H1 (cell line): ENCODE measurements around the gene RANBP6. TPM values are rescaled to one million over a fixed set of nuclear protein-coding genes. Genes with fewer than 3 reads are reported as not detected.

Experiments
- CTCF ChIA-PET: fragments of 300-600 bp; sonication (Branson Sonifier 250); formaldehyde crosslinking; loops from one replicate; lab custom pipeline; 2021; ENCODE audit not compliant: partially characterized antibody; lab: Charles Lee
- POLR2A ChIA-PET: fragments of 300-600 bp; sonication (Branson Sonifier 250); formaldehyde crosslinking; loops from one replicate; lab custom pipeline; 2021; ENCODE audit warnings: inconsistent platforms; ENCODE audit not compliant: partially characterized antibody; lab: Charles Lee
- DNase-seq, 2 experiments: peaks; one replicate each; pipeline versions ENCODE4 v3.0.0 to v3.0.0-alpha.2; 2010 to 2022; ENCODE audit warnings: low spot score in 2 of 2, low read depth in 1 of 2, mixed read lengths in 1 of 2
- FAIRE-seq: peaks from 2 replicates; lab custom pipeline; 2011; peaks lifted over from hg19 to GRCh38; lab: Jason Lieb, UNC
- H2AFZ ChIP-seq: 2 replicates; pipeline ENCODE4 v1.8.1; 2012; ENCODE audit warnings: low read length, inconsistent platforms
- H2AK5ac ChIP-seq: 2 replicates; pipeline ENCODE4 v1.6.1; 2013; ENCODE audit warnings: low read depth, low read length
- H2BK120ac ChIP-seq: replicated peaks from 2 replicates; pipeline ENCODE3; 2013; ENCODE audit warnings: low read depth, low read length, inconsistent platforms
- H2BK12ac ChIP-seq: 2 replicates; pipeline ENCODE4 v1.6.1; 2013; ENCODE audit warnings: low read depth, low read length
- H2BK15ac ChIP-seq: 2 replicates; pipeline ENCODE4 v1.6.1; 2013; ENCODE audit warnings: low read length
- H2BK20ac ChIP-seq: 2 replicates; pipeline ENCODE4 v1.6.1; 2013; ENCODE audit warnings: low read length
- H2BK5ac ChIP-seq: 2 replicates; pipeline ENCODE4 v1.6.1; 2013; ENCODE audit warnings: low read depth, low read length
- H3K14ac ChIP-seq: 2 replicates; pipeline ENCODE4 v1.6.1; 2013; ENCODE audit warnings: inconsistent platforms; ENCODE audit not compliant: insufficient read length
- H3K18ac ChIP-seq: 2 replicates; pipeline ENCODE4 v1.6.1; 2013; ENCODE audit warnings: low read length; ENCODE audit errors: extremely low read depth
- H3K23ac ChIP-seq: 2 replicates; pipeline ENCODE4 v1.6.1; 2013; ENCODE audit warnings: inconsistent platforms; ENCODE audit not compliant: insufficient read length
- H3K23me2 ChIP-seq: 2 replicates; pipeline ENCODE4 v1.6.1; 2013; ENCODE audit warnings: low read depth, low read length
- H3K27ac ChIP-seq: 2 replicates; pipeline ENCODE4 v1.6.1; 2011; ENCODE audit warnings: low read depth, low read length, inconsistent platforms
- H3K27me3 ChIP-seq, 4 experiments: replicated peaks in 1 of 4; 1 replicate in 1 of 4; 2 replicates in 3 of 4; pipeline versions ENCODE4 v1.6.1 to v1.8.1; 2011 to 2013; ENCODE audit warnings: low read length in 3 of 4, mild to moderate bottlenecking in 3 of 4, inconsistent platforms in 2 of 4, mixed read lengths in 2 of 4, moderate library complexity in 1 of 4; ENCODE audit not compliant: control insufficient read depth in 3 of 4, insufficient read depth in 3 of 4; ENCODE audit errors: extremely low read depth in 1 of 4
- H3K36me3 ChIP-seq, 4 experiments: 2 replicates each; pipeline versions ENCODE4 v1.6.1 to v1.8.1; 2011 to 2013; ENCODE audit warnings: mild to moderate bottlenecking in 4 of 4, low read length in 3 of 4, moderate library complexity in 2 of 4, control low read depth in 1 of 4, inconsistent platforms in 1 of 4; ENCODE audit not compliant: insufficient read depth in 4 of 4, control insufficient read depth in 2 of 4
- H3K4ac ChIP-seq: replicated peaks from 2 replicates; pipeline ENCODE3; 2013; ENCODE audit warnings: low read length, low read depth, mixed read lengths, inconsistent platforms; ENCODE audit not compliant: insufficient read length
- H3K4me1 ChIP-seq, 4 experiments: replicated peaks in 1 of 4; 1 replicate in 1 of 4; 2 replicates in 3 of 4; pipeline versions ENCODE4 v1.6.1 to v1.8.1; 2011 to 2013; ENCODE audit warnings: low read length in 3 of 4, inconsistent platforms in 2 of 4, mixed read lengths in 1 of 4; ENCODE audit not compliant: insufficient read depth in 4 of 4, control insufficient read depth in 3 of 4
- H3K4me2 ChIP-seq, 2 experiments: 2 replicates each; pipeline versions ENCODE4 v1.6.1 to v1.8.1; 2011 to 2013; ENCODE audit warnings: low read depth in 2 of 2, low read length in 2 of 2, control low read depth in 1 of 2, inconsistent platforms in 1 of 2, mild to moderate bottlenecking in 1 of 2; ENCODE audit not compliant: insufficient read depth in 1 of 2
- H3K4me3 ChIP-seq, 4 experiments: fragments of 200-600, 300-600 bp in 1 of 4; sonication (generic), shearing (Covaris generic), sonication (Bioruptor Twin) in 1 of 4; 2 replicates each; pipeline versions ENCODE4 v1.5.1 to v1.8.1; 2011 to 2016; ENCODE audit warnings: low read length in 4 of 4, low read depth in 3 of 4, control low read depth in 2 of 4, inconsistent platforms in 2 of 4, mild to moderate bottlenecking in 2 of 4, mixed read lengths in 1 of 4, moderate library complexity in 1 of 4; ENCODE audit not compliant: insufficient read depth in 2 of 4; ENCODE audit errors: extremely low read depth in 1 of 4
- H3K56ac ChIP-seq: replicated peaks from 2 replicates; pipeline ENCODE3; 2013; ENCODE audit warnings: low read depth, mild to moderate bottlenecking, mixed read lengths, low read length, inconsistent platforms; ENCODE audit not compliant: insufficient read length
- H3K79me1 ChIP-seq: 2 replicates; pipeline ENCODE4 v1.6.1; 2013; ENCODE audit warnings: low read depth, low read length, control low read depth
- H3K79me2 ChIP-seq, 2 experiments: 2 replicates each; pipeline versions ENCODE4 v1.6.1 to v1.8.1; 2012 to 2013; ENCODE audit warnings: low read length in 2 of 2, mild to moderate bottlenecking in 2 of 2, inconsistent platforms in 1 of 2; ENCODE audit not compliant: insufficient read depth in 2 of 2, control insufficient read depth in 1 of 2
- H3K9ac ChIP-seq, 4 experiments: replicated peaks in 1 of 4; 1 replicate in 1 of 4; 2 replicates in 3 of 4; pipeline versions ENCODE4 v1.6.1 to v1.8.1; 2011 to 2013; ENCODE audit warnings: low read depth in 3 of 4, low read length in 3 of 4, control low read depth in 2 of 4, mild to moderate bottlenecking in 2 of 4, moderate library complexity in 2 of 4, inconsistent platforms in 1 of 4; ENCODE audit errors: extremely low read depth in 1 of 4
- H3K9me3 ChIP-seq, 2 experiments: 2 replicates each; pipeline versions ENCODE4 v1.6.1 to v1.8.1; 2012 to 2013; ENCODE audit warnings: mild to moderate bottlenecking in 2 of 2, moderate library complexity in 2 of 2, control low read depth in 1 of 2, inconsistent platforms in 1 of 2, low read depth in 1 of 2, low read length in 1 of 2, mixed read lengths in 1 of 2; ENCODE audit not compliant: insufficient read depth in 2 of 2
- H4K20me1 ChIP-seq, 2 experiments: replicated peaks in 1 of 2; 2 replicates each; pipeline versions ENCODE3 to v1.8.1; 2011 to 2013; ENCODE audit warnings: inconsistent platforms in 2 of 2, low read length in 2 of 2, mild to moderate bottlenecking in 1 of 2; ENCODE audit not compliant: insufficient read depth in 2 of 2, control insufficient read depth in 1 of 2
- H4K5ac ChIP-seq: 2 replicates; pipeline ENCODE4 v1.6.1; 2013; ENCODE audit warnings: low read length, low read depth, mixed read lengths, inconsistent platforms; ENCODE audit not compliant: insufficient read length
- H4K8ac ChIP-seq: 2 replicates; pipeline ENCODE4 v1.8.0; 2013; ENCODE audit warnings: mild to moderate bottlenecking, moderate library complexity, low read length, inconsistent platforms; ENCODE audit not compliant: insufficient read depth; ENCODE audit errors: extremely low read depth
- H4K91ac ChIP-seq: replicated peaks from 2 replicates; pipeline ENCODE3; 2013; ENCODE audit warnings: low read length, mixed read lengths, inconsistent platforms; ENCODE audit not compliant: insufficient read length
- BCL11A ChIP-seq, 2 experiments: IDR thresholded peaks; one replicate each; pipeline ENCODE4 v1.6.1; 2011; ENCODE audit warnings: low read depth in 2 of 2, low read length in 2 of 2, mild to moderate bottlenecking in 2 of 2
- CEBPB ChIP-seq: IDR thresholded peaks from 2 replicates; pipeline ENCODE4 v1.6.1; 2012; ENCODE audit warnings: low read depth, low read length
- CTBP2 ChIP-seq: IDR thresholded peaks from 2 replicates; pipeline ENCODE4 v1.7.0; 2011; ENCODE audit warnings: borderline replicate concordance, mild to moderate bottlenecking, moderate library complexity, mixed read lengths, low read length; ENCODE audit not compliant: insufficient read depth, insufficient read length
- KDM4A ChIP-seq: IDR thresholded peaks from one replicate; pipeline ENCODE4 v1.7.1; 2012; ENCODE audit warnings: low read depth, mild to moderate bottlenecking, moderate library complexity, low read length, inconsistent platforms; ENCODE audit not compliant: severe bottlenecking
- POU5F1 ChIP-seq: IDR thresholded peaks from 2 replicates; pipeline ENCODE4 v1.6.1; 2011; ENCODE audit warnings: low read depth, mild to moderate bottlenecking, low read length, moderate library complexity
- RAD21 ChIP-seq, 2 experiments: IDR thresholded peaks in 1 of 2; conservative IDR thresholded peaks in 1 of 2; 2 replicates each; pipeline ENCODE4 v1.6.1; 2011; ENCODE audit warnings: low read depth in 2 of 2, low read length in 2 of 2, improper control_type of control experiment in 1 of 2, inconsistent platforms in 1 of 2, mild to moderate bottlenecking in 1 of 2, moderate library complexity in 1 of 2
- SIRT6 ChIP-seq: IDR thresholded peaks from one replicate; pipeline ENCODE4 v1.7.1; 2012; ENCODE audit warnings: low read length, inconsistent platforms
- SP2 ChIP-seq: IDR thresholded peaks from 2 replicates; pipeline ENCODE4 v1.6.1; 2012; ENCODE audit warnings: mild to moderate bottlenecking, low read length, inconsistent platforms
- SP4 ChIP-seq: IDR thresholded peaks from 2 replicates; pipeline ENCODE4 v1.6.1; 2012; ENCODE audit warnings: low read length, inconsistent platforms
- TBP ChIP-seq: IDR thresholded peaks from 2 replicates; pipeline ENCODE4 v1.6.1; 2011; ENCODE audit warnings: low read depth, low read length, improper control_type of control experiment
- TCF12 ChIP-seq: IDR thresholded peaks from 2 replicates; pipeline ENCODE4 v1.6.1; 2011; ENCODE audit warnings: low read depth, mild to moderate bottlenecking, low read length
- TEAD4 ChIP-seq: IDR thresholded peaks from 2 replicates; pipeline ENCODE4 v1.6.1; 2012; ENCODE audit warnings: low read depth, low read length, inconsistent platforms, mixed read lengths
- YY1 ChIP-seq: IDR thresholded peaks from 2 replicates; pipeline ENCODE4 v1.6.1; 2011; ENCODE audit warnings: low read depth, mild to moderate bottlenecking, low read length
- WGBS, 2 experiments: shearing (Covaris generic) in 1 of 2; methylation state at CpG; one replicate each; pipeline versions ENCODE4 v1.1.6 to v1.1.7; 2013 to 2015; ENCODE audit warnings: low lambda C conversion rate in 2 of 2, mixed read lengths in 2 of 2, inconsistent platforms in 1 of 2, low coverage in 1 of 2, missing lambda C conversion rate in 1 of 2; ENCODE audit not compliant: insufficient replicate concordance in 2 of 2, insufficient coverage in 1 of 2, insufficient read length in 1 of 2; ENCODE audit errors: extremely low coverage in 1 of 2, missing lambda C conversion rate in 1 of 2; 5-methylcytosine and 5-hydroxymethylcytosine counted together
- polyA plus RNA-seq, 7 experiments: library from polyadenylated mRNA; depleted of rRNA in 3 of 7; stranded (reverse) in 5 of 7; unstranded in 2 of 7; fragments of >200 nt in 5 of 7; fragments of 200-250 nt in 2 of 7; gene quantifications; 1 replicate in 5 of 7; 2 replicates in 1 of 7; 4 replicates in 1 of 7; pipeline versions ENCODE4 v1.2.1 to v1.2.3, GENCODE V29; 2011 to 2013; ENCODE audit warnings: missing spikeins in 2 of 7, mixed read lengths in 2 of 7
- total RNA-seq: library from RNA; stranded (reverse); fragmentation: NEBNext Ultra II Directional; extraction: Animal tissue kit (Norgen Biotek cat#: 25700); gene quantifications from 2 replicates; pipeline ENCODE4 v1.2.1, GENCODE V29; 2021
- TF ChIP-seq, protein P1 (sequence below): IDR thresholded peaks from 2 replicates; pipeline ENCODE4 v1.6.1; 2012; ENCODE audit warnings: inconsistent platforms
- TF ChIP-seq, protein P2 (sequence below): IDR thresholded peaks from 2 replicates; pipeline ENCODE4 v1.6.1; 2012; ENCODE audit warnings: inconsistent platforms

The RANBP6 gene
- total and polyA plus RNA-seq, 2 of the 8 experiments (the other 6 are each of a cell fraction or from before 2014, with no cell fraction given): 5.7 to 18.8 TPM

DNA sequence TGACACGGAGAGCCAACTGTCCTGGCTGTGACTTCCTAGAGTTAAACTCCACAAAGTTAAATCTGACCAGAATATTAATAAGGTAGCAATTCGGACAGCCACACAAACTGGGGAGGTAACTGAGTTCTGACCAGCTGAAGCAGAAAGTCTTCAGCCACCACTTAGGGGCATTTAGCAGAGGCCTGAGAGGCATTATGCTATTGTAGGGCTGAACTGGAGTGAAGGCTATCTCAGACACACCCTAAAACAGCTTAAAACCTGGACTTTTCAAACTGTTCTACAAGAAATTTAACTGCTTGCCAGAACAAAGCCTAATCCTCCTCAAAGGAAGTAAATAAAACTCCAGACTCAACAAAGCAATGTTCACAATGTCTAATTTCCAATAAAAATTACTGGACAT lies 32.4 kb downstream of the RANBP6 start:
- Histone ChIP-seq H3K23me2 (no peaks in the 10 kb centered on the region), H3K79me1 (no peaks in the 10 kb centered on the region), H3K27ac (no peak overlapping the region), H2BK120ac (no peak overlapping the region)
- no peak for TF ChIP-seq CTBP2
- no peak for TF ChIP-seq CEBPB
- no peak for TF ChIP-seq TBP
- no peak for TF ChIP-seq TCF12
- no peak for TF ChIP-seq TEAD4
- no peak for TF ChIP-seq SP4
- no peak for TF ChIP-seq BCL11A (IDR thresholded peaks at IDR 0.05; ENCODE audit: low read depth in 2 of 2, low read length in 2 of 2)
- TF ChIP-seq YY1: no peak
- no peak for TF ChIP-seq SIRT6
- TF ChIP-seq, protein P1, sequence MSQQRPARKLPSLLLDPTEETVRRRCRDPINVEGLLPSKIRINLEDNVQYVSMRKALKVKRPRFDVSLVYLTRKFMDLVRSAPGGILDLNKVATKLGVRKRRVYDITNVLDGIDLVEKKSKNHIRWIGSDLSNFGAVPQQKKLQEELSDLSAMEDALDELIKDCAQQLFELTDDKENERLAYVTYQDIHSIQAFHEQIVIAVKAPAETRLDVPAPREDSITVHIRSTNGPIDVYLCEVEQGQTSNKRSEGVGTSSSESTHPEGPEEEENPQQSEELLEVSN: no peak
- no peak for TF ChIP-seq SP2
- TF ChIP-seq POU5F1: no peak
- TF ChIP-seq, protein P2, sequence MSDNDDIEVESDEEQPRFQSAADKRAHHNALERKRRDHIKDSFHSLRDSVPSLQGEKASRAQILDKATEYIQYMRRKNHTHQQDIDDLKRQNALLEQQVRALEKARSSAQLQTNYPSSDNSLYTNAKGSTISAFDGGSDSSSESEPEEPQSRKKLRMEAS: no peak
- TF ChIP-seq RAD21 (IDR thresholded peaks at IDR 0.05 in 1 of 2, conservative IDR thresholded peaks at IDR 0.05 in 1 of 2; ENCODE audit: low read depth in 2 of 2, low read length in 2 of 2): no peak
- no peak for TF ChIP-seq KDM4A
- TF ChIP-seq, all 59 proteins: peak for 0
- no peaks in the 10 kb centered on the region for H3K27me3 ChIP-seq
- POLR2A ChIA-PET: no interaction called here
- H3K14ac ChIP-seq: no peak overlapping the region
- no peaks in the 10 kb centered on the region for H3K4me1 ChIP-seq
- FAIRE-seq: no peak
- H3K56ac ChIP-seq: no peak overlapping the region
- H3K79me2 ChIP-seq: no peaks in the 10 kb centered on the region
- CTCF ChIA-PET: no interaction called here
- H3K9ac ChIP-seq: no peak overlapping the region
- no peak overlapping the region for H4K5ac ChIP-seq
- H2BK12ac ChIP-seq: no peak overlapping the region
- no peaks in the 10 kb centered on the region for H4K20me1 ChIP-seq
- no peak overlapping the region for H2BK5ac ChIP-seq
- no peak overlapping the region for H2BK15ac ChIP-seq
- H4K8ac ChIP-seq: no peak overlapping the region
- no peaks in the 10 kb centered on the region; a peak in 1 of 8 replicates for H3K36me3 ChIP-seq
- H3K9me3 ChIP-seq: no peaks in the 10 kb centered on the region
- H3K23ac ChIP-seq: no peak overlapping the region
- H2BK20ac ChIP-seq: no peak overlapping the region
- H4K91ac ChIP-seq: no peak overlapping the region
- H3K4me3 ChIP-seq: no peak overlapping the region
- DNase-seq: no peak
- H2AK5ac ChIP-seq: no peak overlapping the region
- no peak overlapping the region for H3K4ac ChIP-seq
- 75% methylated on average over 2 of the region's 2 CpGs; no CpG with 5 or more reads in 1 of the 2 experiments for WGBS, 2 experiments
- no peak overlapping the region for H3K18ac ChIP-seq
- H3K4me2 ChIP-seq: no peak overlapping the region
- no peak overlapping the region for H2AFZ ChIP-seq
